H1 (cell line): ENCODE data around the gene PRICKLE2. TPM values are rescaled to one million over a fixed set of nuclear protein-coding genes. Genes with fewer than 3 reads are reported as not detected.
A peak's percentile ranks its signal among the peaks of the same experiment; 100 is the strongest.

Experiments
- CEBPB ChIP-seq: IDR thresholded peaks from 2 replicates; pipeline ENCODE4 v1.6.1; 2012; ENCODE audit warnings: low read depth, low read length
- GTF2F1 ChIP-seq: IDR thresholded peaks from 2 replicates; pipeline ENCODE4 v1.6.1; 2012; ENCODE audit warnings: low read depth, low read length, improper control_type of control experiment, borderline replicate concordance
- JUND ChIP-seq: IDR thresholded peaks from 2 replicates; pipeline ENCODE4 v1.6.1; 2011; ENCODE audit warnings: mild to moderate bottlenecking, improper control_type of control experiment, low read length
- NANOG ChIP-seq: IDR thresholded peaks from 2 replicates; pipeline ENCODE4 v1.6.1; 2011; ENCODE audit warnings: low read length, low read depth, mild to moderate bottlenecking, inconsistent platforms; ENCODE audit not compliant: insufficient read depth, poor library complexity, severe bottlenecking
- NRF1 ChIP-seq: IDR thresholded peaks from 2 replicates; pipeline ENCODE4 v1.6.1; 2011; ENCODE audit warnings: mild to moderate bottlenecking, low read depth, low read length, improper control_type of control experiment
- SP1 ChIP-seq: IDR thresholded peaks from 2 replicates; pipeline ENCODE4 v1.6.1; 2011; ENCODE audit warnings: low read depth, low read length
- polyA plus RNA-seq, 7 experiments: library from polyadenylated mRNA; depleted of rRNA in 3 of 7; stranded (reverse) in 5 of 7; unstranded in 2 of 7; fragments of >200 nt in 5 of 7; fragments of 200-250 nt in 2 of 7; gene quantifications; 1 replicate in 5 of 7; 2 replicates in 1 of 7; 4 replicates in 1 of 7; pipeline versions ENCODE4 v1.2.1 to v1.2.3, GENCODE V29; 2011 to 2013; ENCODE audit warnings: missing spikeins in 2 of 7, mixed read lengths in 2 of 7
- total RNA-seq: library from RNA; stranded (reverse); fragmentation: NEBNext Ultra II Directional; extraction: Animal tissue kit (Norgen Biotek cat#: 25700); gene quantifications from 2 replicates; pipeline ENCODE4 v1.2.1, GENCODE V29; 2021
- TF ChIP-seq, protein P1 (sequence below): IDR thresholded peaks from 2 replicates; pipeline ENCODE4 v1.6.1; 2012; ENCODE audit warnings: inconsistent platforms

The PRICKLE2 gene
- total and polyA plus RNA-seq, 2 of the 8 experiments (the other 6 are each of a cell fraction or from before 2014, with no cell fraction given) = 2.9 to 8.0 TPM

DNA sequence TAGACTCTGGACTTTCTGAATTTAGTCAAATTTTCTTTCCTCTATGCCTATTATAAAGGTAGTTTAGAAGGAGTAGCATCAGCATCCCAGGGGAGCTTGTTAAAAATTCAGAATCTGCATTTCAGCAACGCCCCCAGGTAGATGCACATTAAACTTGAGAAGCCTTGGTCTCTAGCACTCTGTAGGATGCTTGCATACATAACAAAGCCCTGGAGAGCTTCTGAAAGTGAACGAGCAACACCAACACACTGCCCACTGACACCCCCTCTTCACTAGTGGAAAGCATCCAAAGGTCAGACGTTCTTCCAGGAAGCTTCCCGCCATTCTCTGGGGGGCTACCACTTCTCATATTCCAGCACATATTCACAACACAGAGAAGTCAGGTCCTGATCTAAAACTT, 6.5 kb downstream of the PRICKLE2 start (continued):
- TF ChIP-seq JUND (no peak), CEBPB (no peak), GTF2F1 (no peak), NRF1 (no peak), SP1 (0 out of 2 replicates have a peak, but pooled peaks have one; percentile 45), NANOG (peak; percentile 29)
- TF ChIP-seq, protein P1, sequence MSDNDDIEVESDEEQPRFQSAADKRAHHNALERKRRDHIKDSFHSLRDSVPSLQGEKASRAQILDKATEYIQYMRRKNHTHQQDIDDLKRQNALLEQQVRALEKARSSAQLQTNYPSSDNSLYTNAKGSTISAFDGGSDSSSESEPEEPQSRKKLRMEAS = no peak
